Fibroblast of peridontal ligament (primary cell): ENCODE results near the gene ACAA2.

Source experiments
- DNase-seq: peaks from one replicate; pipeline ENCODE4 v3.0.0-alpha.2; 2010; ENCODE audit errors: extremely low read depth

Gene ACAA2

DNA sequence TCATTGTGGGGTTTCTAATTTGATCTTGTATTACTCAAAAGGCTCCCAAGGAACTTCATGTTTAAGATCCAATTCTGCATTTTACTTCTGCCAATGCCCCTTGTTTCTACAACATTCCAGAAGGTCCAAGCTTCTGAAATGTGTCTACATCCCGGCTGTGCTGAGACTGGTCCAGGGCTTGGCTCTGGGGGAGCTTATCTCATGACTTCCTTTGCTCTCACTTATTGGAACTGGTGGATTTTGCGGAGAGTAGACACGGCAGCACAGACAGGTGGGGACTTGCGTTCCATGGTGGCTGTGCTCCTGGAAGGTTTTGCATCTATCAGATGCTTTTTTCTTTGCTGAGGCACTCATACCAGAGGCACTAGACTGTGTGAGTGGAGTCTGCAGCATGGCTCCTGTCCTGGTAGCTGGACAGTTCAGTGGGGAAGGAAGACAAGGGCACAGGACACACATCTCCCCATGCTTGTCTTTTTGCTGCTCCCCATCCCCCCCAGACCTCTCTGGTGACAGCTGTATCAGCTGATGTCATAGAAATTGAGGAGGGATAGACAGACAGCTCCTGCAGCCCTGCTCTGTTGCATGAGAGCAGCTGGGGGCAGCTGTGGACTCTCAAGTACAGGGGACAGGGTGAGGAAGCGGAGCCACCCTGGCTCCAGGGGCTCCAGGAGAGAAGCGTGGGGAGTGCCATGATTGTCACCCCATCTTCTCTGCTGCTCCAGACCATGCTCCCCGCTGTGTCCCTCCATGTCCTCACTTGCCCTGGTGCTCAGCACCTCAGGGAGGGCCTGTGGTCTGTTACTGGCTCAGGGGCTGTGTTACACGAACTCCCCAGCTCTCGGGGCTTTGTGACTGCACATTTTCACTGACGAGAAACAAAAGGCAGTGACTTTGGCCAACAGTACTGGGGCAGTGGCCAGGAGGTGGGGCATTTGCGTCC lies 46.0 kb downstream of the ACAA2 start:
- no peak for DNase-seq

DNA sequence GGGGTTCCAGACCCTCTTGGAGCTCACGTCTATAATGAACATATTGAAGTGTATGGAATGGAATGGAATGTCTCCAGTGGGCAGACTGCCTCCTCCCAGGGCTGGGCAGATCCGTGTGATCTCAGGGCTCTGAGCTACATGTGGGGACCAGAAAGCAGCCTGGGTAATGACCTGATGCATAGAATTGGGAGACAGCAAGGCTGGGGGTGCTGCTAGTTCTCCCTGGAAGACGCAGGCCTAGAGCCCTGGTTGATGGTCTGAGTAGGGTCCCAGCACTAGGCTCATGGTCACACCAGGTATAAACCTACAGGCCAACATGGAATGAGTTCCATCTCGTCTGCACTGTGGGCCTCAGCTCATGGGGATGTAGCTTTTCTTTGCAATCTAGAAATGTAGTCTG lies 46.7 kb downstream of the ACAA2 start:
- no peak for DNase-seq

DNA sequence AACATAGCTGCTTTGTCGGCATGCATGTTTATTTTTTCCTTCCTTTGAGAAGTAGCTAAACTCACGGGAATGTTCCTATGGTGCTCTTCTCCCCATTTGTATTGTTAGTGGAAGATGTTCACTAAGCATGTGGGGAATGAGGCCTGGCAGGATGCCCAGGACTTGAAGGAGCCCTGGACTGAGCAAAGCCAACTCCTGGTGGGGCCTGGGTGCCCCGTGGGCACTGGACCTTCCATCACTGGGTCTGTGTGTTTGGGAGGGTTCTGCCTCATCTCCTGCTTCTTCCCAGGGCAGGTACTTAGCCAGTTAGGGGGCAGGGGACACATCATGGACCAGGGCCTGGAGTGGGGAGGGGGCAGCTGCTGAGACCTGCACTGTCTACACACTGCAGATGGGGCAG lies 49.3 kb downstream of the ACAA2 start:
- no peak for DNase-seq

DNA sequence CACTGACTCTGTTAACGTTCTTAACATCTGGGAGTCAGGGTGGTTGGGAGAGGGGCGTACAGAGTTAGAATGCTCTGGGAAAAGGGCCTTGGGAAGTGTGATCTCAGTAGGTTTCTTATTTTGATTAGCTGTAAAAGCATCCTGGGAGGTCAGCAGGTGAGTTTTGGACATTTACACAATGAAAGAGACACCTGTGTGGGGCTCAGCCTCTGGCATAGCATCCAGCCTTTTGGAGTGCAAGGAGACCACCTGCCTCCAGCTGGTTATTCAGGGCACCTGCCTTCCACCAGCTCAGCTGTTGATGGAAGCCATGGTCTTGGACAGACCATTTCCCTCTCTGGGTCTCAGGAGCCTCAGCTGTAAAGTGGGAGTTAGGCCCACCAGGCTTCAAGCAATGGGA lies 49.7 kb downstream of the ACAA2 start:
- no peak for DNase-seq

DNA sequence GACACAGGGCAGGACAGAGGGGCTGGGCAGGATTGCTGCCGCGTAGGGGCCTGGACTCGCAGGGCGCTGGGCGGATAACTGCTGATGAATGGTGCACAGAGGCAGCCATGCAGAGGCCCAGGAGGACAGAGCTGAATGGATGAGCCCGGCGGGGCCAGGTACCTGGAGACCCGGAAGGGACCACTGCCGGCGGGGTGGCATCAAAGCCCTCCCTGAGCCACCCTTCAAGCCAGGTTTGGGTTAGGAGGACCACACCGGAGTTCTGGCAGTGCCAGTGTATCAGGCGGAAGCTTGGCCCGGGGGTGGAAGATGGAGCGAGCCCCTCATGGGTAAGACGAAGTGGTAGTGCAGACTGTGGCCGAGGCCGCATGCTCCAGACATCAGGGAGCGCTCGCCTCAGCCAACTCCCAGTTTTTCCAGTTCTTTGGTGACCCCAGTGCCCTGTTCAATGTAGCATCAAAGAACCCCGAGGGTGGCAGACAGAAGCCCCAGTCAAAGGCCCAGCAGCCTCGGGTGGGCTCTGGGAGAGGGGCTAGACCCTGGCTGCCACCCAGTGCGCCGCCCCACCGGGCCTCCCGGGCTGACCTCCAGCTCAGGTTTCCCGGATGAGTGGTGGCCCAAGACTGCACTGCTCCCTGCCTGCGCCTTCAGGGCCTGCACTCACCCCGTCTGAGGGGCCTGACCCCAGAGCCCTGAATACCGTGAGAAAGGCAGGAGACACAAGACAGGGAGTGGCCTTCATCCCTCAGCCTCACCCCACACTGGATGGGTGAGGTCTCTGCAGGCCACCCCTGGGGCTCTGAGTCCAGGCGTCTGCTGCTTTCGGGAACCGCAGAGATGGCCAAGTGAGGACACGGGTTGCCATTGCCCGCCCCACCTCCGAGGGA lies 50.9 kb downstream of the ACAA2 start:
- no peak for DNase-seq

DNA sequence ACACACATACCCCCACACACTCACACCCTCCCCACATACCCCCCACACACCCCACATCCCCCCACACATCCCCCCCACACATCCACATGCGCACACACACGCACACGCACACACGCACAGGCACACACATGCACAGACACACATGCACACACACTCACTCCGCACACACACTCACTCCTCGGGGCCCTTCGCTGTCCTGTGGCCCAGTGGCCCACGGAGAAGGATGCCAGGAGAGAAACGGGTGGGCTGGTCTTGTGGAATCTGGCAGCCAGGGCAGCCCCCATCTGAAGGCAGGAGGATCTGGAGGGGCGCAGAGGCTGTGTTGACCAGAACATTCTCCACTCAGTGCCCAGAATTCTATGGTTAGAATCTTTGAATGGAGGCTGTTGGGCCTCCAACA lies 51.6 kb downstream of the ACAA2 start:
- DNase-seq = no peak

DNA sequence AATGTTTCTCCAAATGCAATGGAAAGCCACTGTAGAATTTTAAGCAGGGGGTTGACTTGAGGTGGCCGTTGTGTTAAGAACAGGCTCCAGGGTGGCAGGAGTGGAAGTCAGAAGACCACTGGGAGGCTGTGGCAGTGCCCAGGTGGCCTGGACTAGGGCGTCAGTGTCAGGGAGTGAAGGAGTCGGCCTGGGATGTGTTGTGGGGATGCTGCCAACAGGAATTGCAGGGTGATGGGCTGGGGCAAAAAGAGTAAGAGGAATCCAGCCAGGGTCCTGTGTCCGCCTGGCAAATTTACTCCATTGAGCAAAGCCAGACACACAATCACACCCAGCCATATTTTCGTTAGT lies 55.1 kb downstream of the ACAA2 start:
- DNase-seq = no peak

DNA sequence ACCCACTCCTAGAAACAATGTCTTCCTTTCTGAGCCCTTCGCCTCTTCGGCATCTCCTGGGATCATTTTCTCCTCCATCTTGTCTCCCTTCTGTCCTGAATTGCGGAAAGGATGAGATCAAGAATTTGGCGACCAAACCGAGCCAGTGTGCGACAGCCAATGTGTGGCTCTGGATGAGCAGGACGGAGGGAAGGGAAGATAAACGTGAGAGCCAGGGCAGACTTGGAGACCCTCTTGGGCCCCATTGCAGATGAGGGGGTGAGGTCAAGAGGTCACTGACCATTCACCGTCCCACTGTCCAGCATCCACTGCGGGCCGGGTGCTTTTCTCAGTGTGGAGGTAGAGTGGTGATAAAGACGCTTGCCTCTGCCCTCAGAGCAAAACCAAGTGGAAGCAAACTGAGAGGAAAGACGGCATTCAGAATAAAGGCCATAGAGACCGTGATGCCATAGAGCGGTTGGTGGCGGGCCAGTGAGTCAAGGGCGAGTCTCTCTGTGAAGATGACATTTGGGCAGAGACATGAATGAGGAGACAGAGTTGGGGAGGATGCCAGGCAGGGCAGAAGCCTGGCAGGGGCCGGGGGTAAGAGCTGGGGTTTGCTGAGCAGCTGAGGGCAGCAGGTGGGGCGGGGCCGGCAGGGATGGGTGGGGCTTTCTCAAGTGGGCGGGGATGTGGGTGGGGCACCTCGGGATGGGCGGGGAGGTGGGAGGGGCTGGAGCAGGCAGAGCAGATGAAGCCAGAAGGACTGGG lies 55.6 kb downstream of the ACAA2 start:
- no peak for DNase-seq

DNA sequence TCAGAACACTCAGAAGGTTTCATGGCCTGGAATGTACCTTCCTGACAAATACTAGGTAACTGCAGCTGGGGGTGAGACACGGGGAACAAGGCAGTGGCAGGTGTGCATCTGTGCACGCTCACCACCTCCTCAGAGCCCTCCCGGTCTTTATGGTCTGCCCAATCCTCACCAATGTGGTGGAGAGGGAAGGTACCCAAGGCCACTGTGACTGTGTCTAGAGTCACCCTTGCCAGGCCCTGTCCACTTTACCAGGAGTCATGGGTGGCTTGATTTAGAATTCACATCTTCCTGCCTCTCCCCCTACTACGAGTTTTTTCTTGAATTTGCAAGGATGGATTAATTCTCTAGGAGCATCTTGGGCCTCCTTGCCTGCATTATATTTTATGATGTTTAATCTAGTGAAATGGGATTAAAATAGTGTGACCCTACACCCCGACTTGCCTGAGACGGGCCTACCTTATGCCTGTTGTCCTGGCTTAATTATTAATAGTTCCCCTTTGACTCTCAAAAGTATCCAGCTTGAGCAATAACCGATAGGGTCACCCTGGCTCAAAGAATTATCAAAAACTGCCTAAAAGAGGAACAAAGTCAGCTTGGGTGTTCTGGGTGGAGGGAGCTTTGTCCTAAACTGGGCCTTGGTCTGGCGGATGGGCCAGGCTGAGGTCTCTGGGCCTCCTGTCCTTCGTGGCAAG lies 56.5 kb downstream of the ACAA2 start:
- DNase-seq = no peak

DNA sequence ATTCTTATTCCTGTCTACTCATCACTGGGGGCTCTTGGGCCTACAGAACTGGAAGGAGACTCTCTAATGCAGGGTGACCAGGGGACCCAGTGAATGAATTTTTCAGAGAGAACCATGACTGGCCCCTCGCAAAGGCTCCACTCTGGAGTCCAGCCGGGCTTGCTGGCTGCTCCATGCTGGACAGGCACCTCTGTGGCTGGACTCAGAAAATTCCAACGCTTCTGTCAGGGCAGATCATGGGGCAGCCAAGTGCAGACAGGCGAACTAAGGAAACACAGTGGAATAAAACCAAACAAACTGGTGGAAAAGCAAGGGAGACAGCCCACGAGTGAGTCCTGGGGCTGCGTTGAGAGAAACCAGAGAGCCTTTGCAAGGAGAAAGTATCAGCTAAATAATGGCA lies 57.2 kb downstream of the ACAA2 start:
- no peak for DNase-seq

DNA sequence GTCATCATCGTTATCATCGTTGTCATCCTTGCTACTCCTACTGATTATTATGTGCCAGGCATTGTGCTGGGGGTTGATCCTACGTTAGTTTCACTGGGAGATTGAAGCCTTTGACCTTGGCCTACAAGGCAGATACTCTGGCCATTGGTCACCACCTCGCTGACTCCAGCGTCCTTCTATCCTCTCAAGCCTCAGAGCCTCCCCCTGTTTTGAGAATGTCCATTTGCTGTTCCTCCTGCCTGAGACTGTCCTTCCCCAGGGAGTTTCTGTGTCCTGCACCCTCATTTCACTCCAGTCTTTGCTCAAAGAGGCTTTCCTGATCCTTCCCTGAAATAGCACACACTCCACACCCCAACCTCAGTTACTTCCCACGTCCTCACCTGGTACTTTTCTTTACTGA lies 57.8 kb downstream of the ACAA2 start:
- DNase-seq = no peak

DNA sequence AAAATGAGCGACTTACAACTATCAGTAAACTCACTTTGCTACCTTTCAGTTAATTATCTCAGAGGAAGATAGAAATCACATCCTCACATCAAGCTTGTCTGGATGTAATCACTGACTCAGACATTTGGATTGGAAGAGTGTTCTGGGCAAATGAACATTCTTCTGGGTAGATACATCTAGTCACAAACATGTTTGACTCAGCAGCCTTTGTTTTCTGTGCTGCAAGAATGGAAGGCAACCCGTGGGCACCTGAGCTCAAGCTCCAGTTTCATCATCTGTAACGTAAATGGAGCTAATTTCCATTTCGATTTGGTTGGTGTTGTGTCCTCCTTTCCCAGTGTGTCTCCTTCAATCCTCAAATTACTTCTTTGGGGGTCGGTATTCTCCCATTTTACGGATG lies 58.5 kb downstream of the ACAA2 start:
- no peak for DNase-seq

DNA sequence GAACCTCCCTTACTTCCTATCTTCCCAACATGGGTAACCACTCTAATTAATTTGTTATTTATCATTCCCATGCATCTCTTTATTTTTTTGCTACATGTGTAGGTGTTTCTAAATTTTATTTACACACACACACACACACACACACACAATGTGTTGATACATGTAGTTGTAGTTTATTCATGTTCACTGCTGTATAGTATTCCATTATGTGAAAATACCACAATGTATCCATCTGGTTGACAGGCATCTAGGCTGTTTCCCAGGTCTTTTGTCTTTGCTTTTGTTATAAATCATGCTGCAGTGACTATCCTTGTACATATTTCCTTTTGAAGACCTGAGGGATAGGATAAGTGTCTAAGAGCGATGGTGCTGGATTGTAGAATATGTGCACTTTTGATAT lies 59.7 kb downstream of the ACAA2 start:
- no peak for DNase-seq

DNA sequence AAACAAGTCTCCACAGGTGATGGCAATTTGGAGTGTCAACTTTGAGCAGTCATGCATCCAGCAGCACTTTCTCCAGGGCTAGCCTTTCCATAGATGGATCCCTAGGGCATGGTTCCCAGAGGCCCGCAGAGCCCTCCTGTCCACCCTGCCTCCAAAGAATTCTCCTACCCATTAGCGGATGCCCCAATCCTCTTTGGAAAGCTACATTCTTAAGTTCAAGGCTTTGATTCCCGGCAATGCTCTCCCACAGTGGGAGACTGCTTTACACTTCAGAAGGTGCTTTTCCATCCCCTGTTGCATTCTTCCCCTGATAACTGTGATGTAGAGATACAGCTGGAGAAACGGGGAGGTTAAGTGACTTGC lies 61.3 kb downstream of the ACAA2 start:
- DNase-seq = no peak

DNA sequence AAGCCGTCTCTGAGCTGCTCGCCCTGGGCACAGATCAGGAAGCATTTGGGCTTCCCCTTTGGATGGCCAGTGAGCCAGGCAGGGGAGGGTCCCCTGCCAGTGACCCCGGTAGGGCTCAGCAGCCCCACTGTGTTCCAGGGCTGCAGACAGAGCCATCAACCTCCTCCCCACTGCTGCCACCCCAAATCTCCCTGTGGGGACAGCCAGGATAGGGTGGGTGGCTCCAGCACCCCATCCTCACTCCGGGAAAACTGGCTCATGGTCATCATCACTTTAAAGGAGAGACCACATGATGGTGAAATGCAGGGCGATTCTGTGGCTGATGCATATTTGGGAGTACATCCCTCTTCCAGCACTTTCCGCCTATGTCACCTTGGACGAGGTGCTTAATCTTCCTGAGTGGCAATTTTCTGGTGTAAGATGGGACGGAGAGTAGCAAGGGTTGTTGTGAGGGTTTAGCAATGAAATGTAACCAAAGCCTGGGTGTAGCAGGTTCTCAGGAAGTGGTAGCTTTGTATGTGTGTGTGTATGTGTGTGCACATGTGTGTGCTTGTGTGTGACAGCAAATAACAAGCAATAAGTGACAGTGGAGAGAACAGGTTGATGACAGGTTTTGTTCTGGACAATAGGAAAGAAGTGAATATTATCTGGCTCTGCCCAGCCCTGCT lies 61.8 kb downstream of the ACAA2 start:
- no peak for DNase-seq

DNA sequence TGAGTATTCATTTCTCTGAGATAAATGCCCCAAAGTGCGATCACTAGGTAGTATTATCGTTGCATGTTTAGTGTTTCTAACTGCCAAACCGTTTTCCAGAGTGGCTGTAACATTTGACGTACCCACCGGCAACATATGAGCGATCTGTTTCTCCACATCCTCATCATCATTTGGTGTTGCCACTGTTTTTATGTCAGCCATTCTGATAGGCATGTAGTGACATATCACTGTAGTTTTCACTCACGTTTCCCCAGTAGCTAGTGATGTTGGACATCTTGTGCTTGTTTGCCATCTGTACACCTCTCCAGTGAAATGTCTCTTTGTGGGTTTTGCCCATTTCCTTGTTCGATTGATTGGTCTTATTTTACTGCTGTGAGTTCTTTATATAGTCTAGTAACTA lies 63.8 kb downstream of the ACAA2 start:
- no peak for DNase-seq

DNA sequence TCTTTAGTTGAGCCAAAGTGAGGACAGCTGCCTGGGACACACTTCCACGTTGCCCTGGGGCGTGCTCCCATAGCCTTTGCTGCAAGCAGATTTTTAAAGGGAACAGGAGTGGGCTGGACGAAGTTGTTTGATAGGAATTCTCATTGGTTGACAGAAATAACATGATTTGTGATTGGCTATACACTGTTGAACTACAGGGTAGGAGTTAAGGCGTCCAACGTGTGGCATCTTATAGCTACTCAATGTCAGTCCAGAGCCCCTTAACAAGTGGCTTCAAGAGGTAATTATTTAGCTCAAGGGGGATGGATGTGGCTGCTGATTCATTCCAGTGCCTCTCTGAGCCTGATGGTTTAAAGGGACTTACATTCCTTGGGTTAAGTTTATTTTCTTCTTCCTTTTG lies 65.5 kb downstream of the ACAA2 start:
- no peak for DNase-seq

DNA sequence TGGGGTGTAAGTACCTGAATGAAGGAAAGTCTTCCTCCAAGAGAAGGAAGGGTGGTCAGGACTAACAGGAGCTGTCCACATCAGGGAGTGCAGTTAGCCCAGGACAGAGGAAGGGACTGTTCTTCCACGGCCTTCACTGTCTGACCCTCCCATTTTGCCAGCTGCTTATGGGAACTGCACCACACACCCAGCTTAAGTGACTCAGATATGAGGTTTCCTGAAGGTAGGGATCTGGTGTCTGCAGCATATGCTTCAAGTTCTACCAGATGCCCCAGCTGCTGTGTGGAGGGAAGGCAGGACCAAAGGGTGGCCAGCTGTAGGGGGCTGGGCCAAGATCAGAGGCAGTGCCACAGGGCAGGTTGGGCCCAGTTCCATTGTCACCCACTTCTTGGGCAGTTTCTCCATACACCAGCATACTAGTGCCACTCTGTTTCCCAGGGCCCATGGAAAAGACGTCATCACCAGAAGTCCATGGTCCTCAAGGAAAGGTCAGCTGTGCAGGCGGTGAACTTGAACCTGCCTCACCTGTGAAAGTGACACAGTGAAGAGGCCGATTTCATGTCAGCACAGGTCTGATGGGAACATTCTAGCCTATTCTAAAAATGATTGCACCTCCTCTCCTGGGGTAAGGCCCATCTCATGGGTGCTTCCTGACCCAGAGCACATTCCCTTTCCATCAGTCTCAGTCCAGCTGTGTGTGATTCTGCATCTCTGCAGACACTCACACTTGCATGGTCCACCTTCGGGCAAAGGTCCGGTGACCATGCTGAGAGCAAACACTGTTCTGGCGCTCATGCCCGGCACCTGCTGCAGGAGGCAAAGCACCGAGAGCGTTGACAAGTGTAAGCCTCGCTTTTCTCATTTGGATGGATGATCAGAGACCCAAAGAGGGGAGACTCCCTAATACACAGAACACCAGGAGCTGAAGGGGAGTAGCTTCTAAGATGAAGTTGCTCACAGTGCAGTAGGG lies 68.0 kb downstream of the ACAA2 start:
- DNase-seq = no peak

DNA sequence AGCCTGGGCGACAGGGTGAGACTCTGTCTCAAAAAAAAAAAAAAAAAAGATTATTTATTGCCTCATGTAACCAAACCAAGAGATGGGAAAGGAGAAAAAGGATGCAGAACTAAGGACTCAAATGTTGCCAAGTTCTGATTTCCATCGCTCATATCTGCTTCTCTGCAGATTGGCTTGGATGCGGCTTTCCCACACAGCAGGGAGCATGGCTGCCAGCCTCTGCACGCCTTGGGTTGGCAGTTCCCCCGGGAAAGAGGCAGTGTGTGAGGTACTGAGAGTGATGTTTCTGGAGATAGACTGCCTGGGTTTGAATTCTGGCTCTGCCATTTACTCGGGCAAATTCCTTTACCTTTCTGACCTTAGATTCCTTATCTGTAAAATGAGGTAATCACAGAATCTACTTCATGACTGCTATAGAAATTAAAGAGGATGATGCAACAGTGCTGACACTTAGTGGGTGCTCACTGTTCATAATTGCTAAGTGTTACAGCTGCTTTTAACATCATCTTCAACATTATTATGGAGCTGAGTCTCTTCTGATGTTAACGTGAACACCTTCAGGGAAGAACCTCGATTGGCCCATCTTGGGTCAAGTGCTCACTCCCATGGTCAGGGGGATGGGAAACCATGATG lies 68.8 kb downstream of the ACAA2 start:
- DNase-seq = no peak
